Keratinocyte (primary cell): ENCODE measurements around the gene MGAT5B. TPM values are rescaled to one million over a fixed set of nuclear protein-coding genes. Genes with fewer than 3 reads are reported as not detected.

Experiments used
- DNase-seq: peaks from one replicate; pipeline ENCODE4 v3.0.0-alpha.2; 2011; ENCODE audit warnings: low read depth, missing footprints, low spot score
- FAIRE-seq: peaks from 2 replicates; lab custom pipeline; 2011; peaks lifted over from hg19 to GRCh38; lab: Jason Lieb, UNC
- H2AFZ ChIP-seq: 2 replicates; pipeline ENCODE4 v1.6.0; 2012; ENCODE audit warnings: low read length, control low read depth, inconsistent platforms; ENCODE audit not compliant: control insufficient read depth
- H3K27ac ChIP-seq: 2 replicates; pipeline ENCODE4 v1.5.1; 2011; ENCODE audit warnings: low read length; ENCODE audit not compliant: control insufficient read depth, insufficient read depth
- H3K27me3 ChIP-seq: 3 replicates; pipeline ENCODE4 v1.6.0; 2011; ENCODE audit warnings: low read length; ENCODE audit not compliant: control insufficient read depth, insufficient read depth; ENCODE audit errors: extremely low read depth
- H3K36me3 ChIP-seq, 2 experiments: 2 replicates in 1 of 2; 3 replicates in 1 of 2; pipeline ENCODE4 v1.5.1; 2011; ENCODE audit warnings: low read length in 2 of 2, mild to moderate bottlenecking in 1 of 2; ENCODE audit not compliant: control insufficient read depth in 2 of 2, insufficient read depth in 2 of 2; ENCODE audit errors: extremely low read depth in 1 of 2
- H3K4me1 ChIP-seq: 3 replicates; pipeline ENCODE4 v1.5.1; 2011; ENCODE audit warnings: low read length; ENCODE audit not compliant: control insufficient read depth, insufficient read depth; ENCODE audit errors: extremely low read depth
- H3K4me2 ChIP-seq: 3 replicates; pipeline ENCODE4 v1.6.0; 2011; ENCODE audit warnings: low read depth, low read length; ENCODE audit not compliant: control insufficient read depth, insufficient read depth; ENCODE audit errors: extremely low read depth
- H3K4me3 ChIP-seq, 3 experiments: fragments of 200-600 bp in 1 of 3; sonication (generic) in 1 of 3; 2 replicates in 2 of 3; 3 replicates in 1 of 3; pipeline ENCODE4 v1.5.1; 2011 to 2016; ENCODE audit warnings: low read length in 3 of 3, mild to moderate bottlenecking in 3 of 3, control low read depth in 2 of 3, inconsistent platforms in 1 of 3, low read depth in 1 of 3, mixed read lengths in 1 of 3, mixed run types in 1 of 3, moderate library complexity in 1 of 3; ENCODE audit not compliant: control insufficient read depth in 2 of 3, insufficient read depth in 2 of 3; ENCODE audit errors: extremely low read depth in 1 of 3
- H3K79me2 ChIP-seq: 2 replicates; pipeline ENCODE4 v1.6.0; 2012; ENCODE audit warnings: low read length; ENCODE audit not compliant: control insufficient read depth, insufficient read depth
- H3K9ac ChIP-seq: 3 replicates; pipeline ENCODE4 v1.6.0; 2011; ENCODE audit warnings: low read length; ENCODE audit not compliant: control insufficient read depth, insufficient read depth; ENCODE audit errors: extremely low read depth
- H3K9me1 ChIP-seq: 3 replicates; pipeline ENCODE4 v1.6.0; 2011; ENCODE audit warnings: low read length; ENCODE audit not compliant: control insufficient read depth, insufficient read depth; ENCODE audit errors: extremely low read depth
- H3K9me3 ChIP-seq: 2 replicates; pipeline ENCODE4 v1.5.1; 2012; ENCODE audit warnings: low read depth, low read length; ENCODE audit not compliant: control insufficient read depth
- H4K20me1 ChIP-seq: 3 replicates; pipeline ENCODE4 v1.6.0; 2011; ENCODE audit warnings: low read length; ENCODE audit not compliant: control insufficient read depth, insufficient read depth; ENCODE audit errors: extremely low read depth
- CTCF ChIP-seq, 3 experiments: IDR thresholded peaks in 1 of 3; conservative IDR thresholded peaks in 1 of 3; optimal IDR thresholded peaks in 1 of 3; 2 replicates in 2 of 3; 3 replicates in 1 of 3; pipeline versions ENCODE3 to v1.5.1; 2011; ENCODE audit warnings: low read length in 3 of 3, mild to moderate bottlenecking in 3 of 3, moderate library complexity in 2 of 3, control low read depth in 1 of 3, inconsistent platforms in 1 of 3; ENCODE audit not compliant: insufficient read depth in 2 of 3; ENCODE audit errors: extremely low read depth in 1 of 3
- EZH2 ChIP-seq: IDR thresholded peaks from one replicate; pipeline ENCODE4 v1.6.1; 2012; ENCODE audit warnings: inconsistent platforms, mild to moderate bottlenecking, low read length, moderate library complexity
- dilution Hi-C: fragments of 300-500 bp; cut with MboI; formaldehyde crosslinking; loops from one replicate; pipeline ENCODE4 v1.7.0; 2020; ENCODE audit warnings: low sequenced_read_pairs; ENCODE audit not compliant: extremely low pct_ligation_motif_present
- polyA plus RNA-seq, 5 experiments: library from polyadenylated mRNA; depleted of rRNA in 3 of 5; stranded (reverse) in 3 of 5; stranded (forward) in 1 of 5; unstranded in 1 of 5; fragments of >200 nt; gene quantifications; 1 replicate in 1 of 5; 2 replicates in 3 of 5; 3 replicates in 1 of 5; pipeline versions ENCODE4 v1.2.1 to v1.2.3, GENCODE V29; 2011 to 2012; ENCODE audit warnings: missing spikeins in 2 of 5, low read depth in 1 of 5, low replicate concordance in 1 of 5

Gene MGAT5B
- polyA plus RNA-seq, 1 donor (not counting 4 experiments of a cell fraction or from before 2014, with no cell fraction given) = 0.29 TPM

- TF ChIP-seq CTCF (optimal IDR thresholded peaks at IDR 0.05 in 1 of 3, IDR thresholded peaks at IDR 0.05 in 1 of 3, conservative IDR thresholded peaks at IDR 0.05 in 1 of 3; ENCODE audit: extremely low read depth in 1 of 3, insufficient read depth in 2 of 3, low read length in 3 of 3) (no peak), EZH2 (no peak)
- no peaks in the 10 kb centered on the region for H3K36me3 ChIP-seq
- H3K9me3 ChIP-seq = no peaks in the 10 kb centered on the region
- no peaks in the 10 kb centered on the region for H4K20me1 ChIP-seq
- H3K9me1 ChIP-seq = no peaks in the 10 kb centered on the region
- no peak for DNase-seq
- no peak for FAIRE-seq
- H3K27me3 ChIP-seq = peaks cover 60% of the 10 kb centered on the region
- no peak overlapping the region for H2AFZ ChIP-seq
- H3K4me1 ChIP-seq = no peaks in the 10 kb centered on the region
- no peak overlapping the region for H3K4me3 ChIP-seq
- no peak overlapping the region for H3K4me2 ChIP-seq
- no peaks in the 10 kb centered on the region for H3K79me2 ChIP-seq
- H3K27ac ChIP-seq = no peak overlapping the region
- no peak overlapping the region for H3K9ac ChIP-seq
- dilution Hi-C loops = loop anchor here (25.0 kb wide), 1 partner anchor 106 kb away; no protein-coding TSS in a partner anchor
These were observed 12.8 kb downstream of the MGAT5B start for GRCh38 chr17:76880971-76881370.

- Histone ChIP-seq H3K9ac (no peak overlapping the region), H3K4me1 (no peaks in the 10 kb centered on the region), H3K36me3 (no peaks in the 10 kb centered on the region), H3K9me1 (no peaks in the 10 kb centered on the region), H3K27ac (no peak overlapping the region), H3K79me2 (no peaks in the 10 kb centered on the region), H3K4me2 (no peak overlapping the region), H3K4me3 (no peak overlapping the region), H4K20me1 (no peaks in the 10 kb centered on the region), H2AFZ (no peak overlapping the region), H3K9me3 (no peaks in the 10 kb centered on the region), H3K27me3 (peaks cover 63% of the 10 kb centered on the region)
- dilution Hi-C loops = loop anchor here (25.0 kb wide), 1 partner anchor 106 kb away; no protein-coding TSS in a partner anchor
- FAIRE-seq = no peak
- DNase-seq = no peak
- TF ChIP-seq EZH2 = no peak
- no peak for TF ChIP-seq CTCF (optimal IDR thresholded peaks at IDR 0.05 in 1 of 3, IDR thresholded peaks at IDR 0.05 in 1 of 3, conservative IDR thresholded peaks at IDR 0.05 in 1 of 3; ENCODE audit: extremely low read depth in 1 of 3, insufficient read depth in 2 of 3, low read length in 3 of 3)
These were observed 13.2 kb downstream of the MGAT5B start for GRCh38 chr17:76881408-76881807.
